Skin of body (tissue), 2 donors: ENCODE results near the gene HOOK1. TPM values are rescaled to one million over a fixed set of nuclear protein-coding genes. Genes with fewer than 3 reads are reported as not detected.
"Not testable (repeated sequence)": the region's sequence is repeated elsewhere in the genome, so short reads cannot be mapped to it uniquely, and the experiment has no call there.

ENCODE experiments used
- DNase-seq: peaks from one replicate; lab custom pipeline; 2025; lab: John Stamatoyannopoulos, UW
- total RNA-seq: library from RNA; depleted of rRNA; stranded (reverse); fragments of >200 nt; gene quantifications from one replicate; pipeline ENCODE4 v1.2.3, GENCODE V29; 2014

HOOK1 gene
- total RNA-seq, 1 donor from 2014 or later = 13.3 TPM

- no peak for DNase-seq
These were observed 70.5 kb downstream of the HOOK1 start for GRCh38 chr1:59885160-59885832.

- no peak for DNase-seq
These were observed 78.4 kb downstream of the HOOK1 start for GRCh38 chr1:59892841-59893811.

- DNase-seq = no peak
These were observed 82.4 kb downstream of the HOOK1 start for GRCh38 chr1:59897165-59897564.

- DNase-seq = no peak
These were observed 84.2 kb downstream of the HOOK1 start for GRCh38 chr1:59898927-59899326.

- DNase-seq = no peak
These were observed 85.9 kb downstream of the HOOK1 start for GRCh38 chr1:59900640-59901039.

GRCh38 chr1:59901770-59902388 is 87.1 kb downstream of the HOOK1 start:
- no peak for DNase-seq

- no peak for DNase-seq
These were observed 88.5 kb downstream of the HOOK1 start for GRCh38 chr1:59903141-59903754.

GRCh38 chr1:59906931-59907330 is 92.2 kb downstream of the HOOK1 start:
- DNase-seq = no peak

GRCh38 chr1:59908084-59908483 is 93.3 kb downstream of the HOOK1 start:
- no peak for DNase-seq

- DNase-seq = no peak
These were observed 93.9 kb downstream of the HOOK1 start for GRCh38 chr1:59908682-59909081.

- not testable (repeated sequence) for DNase-seq
These were observed 100.1 kb downstream of the HOOK1 start for GRCh38 chr1:59914791-59915286.

GRCh38 chr1:59915516-59915915 is 100.8 kb downstream of the HOOK1 start:
- no peak for DNase-seq

GRCh38 chr1:59917026-59917784 is 102.5 kb downstream of the HOOK1 start:
- DNase-seq = no peak

- DNase-seq = no peak
These were observed 103.0 kb downstream of the HOOK1 start for GRCh38 chr1:59917785-59918180.

- DNase-seq = no peak
These were observed 105.0 kb downstream of the HOOK1 start for GRCh38 chr1:59919746-59920145.

- DNase-seq = not testable (repeated sequence)
These were observed 106.6 kb downstream of the HOOK1 start for GRCh38 chr1:59921258-59921899.

GRCh38 chr1:59924653-59925052 is 109.9 kb downstream of the HOOK1 start:
- DNase-seq = no peak
